ENCODE results near the gene HDAC4. TPM values are rescaled to one million over a fixed set of nuclear protein-coding genes. Genes with fewer than 3 reads are reported as not detected.

HDAC4 gene
- total and polyA plus RNA-seq, 2 experiments from 2014 or later = 8.1 to 41.8 TPM

GRCh38 chr2:239018271-239019182 is 382.3 kb downstream of the HDAC4 start:
- Mint-ChIP-seq H3K36me3 (ENCODE audit: low read depth) (no peaks in the 10 kb centered on the region), H3K4me1 (peaks cover 5% of the 10 kb centered on the region; the same call in 2 of the 3 replicates), H3K27ac (no peak overlapping the region), H3K9me3 (no peaks in the 10 kb centered on the region), H3K4me3 (no peak overlapping the region), H3K27me3 (ENCODE audit: insufficient read depth, low read depth, poor library complexity) (peaks cover 5% of the 10 kb centered on the region)
- H3K79me2 ChIP-seq (replicated peaks; ENCODE audit: insufficient read depth) = no peaks in the 10 kb centered on the region
- no peak overlapping the region for H3K27ac ChIP-seq (ENCODE audit: low read depth)
- no peak overlapping the region for H2AFZ ChIP-seq
- H4K20me1 ChIP-seq (replicated peaks; ENCODE audit: insufficient read depth) = no peaks in the 10 kb centered on the region
- H3K4me1 ChIP-seq (ENCODE audit: insufficient read depth) = no peaks in the 10 kb centered on the region
- no peak overlapping the region for H3K4me2 ChIP-seq
- no peaks in the 10 kb centered on the region for H3K27me3 ChIP-seq (ENCODE audit: insufficient read depth)
- DNase-seq (ENCODE audit: low spot score) = no peak
- H3F3A ChIP-seq (replicated peaks; ENCODE audit: low read depth) = no peaks in the 10 kb centered on the region
- no peaks in the 10 kb centered on the region for H3K36me3 ChIP-seq (ENCODE audit: insufficient read depth)
- TF ChIP-seq JUNB (IDR thresholded peaks at IDR 0.05; ENCODE audit: unreplicated experiment) (no peak), CTCF (conservative IDR thresholded peaks at IDR 0.05; ENCODE audit: low read depth in 2 of 2) (no peak), POLR2AphosphoS5 (IDR thresholded peaks at IDR 0.05; ENCODE audit: low read depth) (no peak), EZH2phosphoT487 (IDR thresholded peaks at IDR 0.05; ENCODE audit: unreplicated experiment) (no peak), ETS1 (IDR thresholded peaks at IDR 0.05) (no peak), CREB1 (CRISPR knock-in tag; IDR thresholded peaks at IDR 0.05; ENCODE audit: low read depth) (no peak)
- no peak for ATAC-seq
- H3K4me3 ChIP-seq = no peak overlapping the region
- H3K9me2 ChIP-seq (ENCODE audit: insufficient read depth) = no peaks in the 10 kb centered on the region

- H3F3A ChIP-seq (replicated peaks; ENCODE audit: low read depth) = no peaks in the 10 kb centered on the region
- no peak overlapping the region for H3K4me3 Mint-ChIP-seq
- no peak overlapping the region for H3K4me2 ChIP-seq
- H3K27me3 ChIP-seq (ENCODE audit: insufficient read depth) = no peaks in the 10 kb centered on the region
- H3K36me3 ChIP-seq (ENCODE audit: insufficient read depth) = no peaks in the 10 kb centered on the region
- DNase-seq (ENCODE audit: low spot score) (no peak), ATAC-seq (no peak)
- no peak overlapping the region for H3K27ac ChIP-seq (ENCODE audit: low read depth)
- no peak overlapping the region for H2AFZ ChIP-seq
- H3K27me3 Mint-ChIP-seq (ENCODE audit: insufficient read depth, low read depth, poor library complexity) = peaks cover 5% of the 10 kb centered on the region
- H3K4me1 Mint-ChIP-seq = peaks cover 5% of the 10 kb centered on the region; the same call in 2 of the 3 replicates
- H3K79me2 ChIP-seq (replicated peaks; ENCODE audit: insufficient read depth) = no peaks in the 10 kb centered on the region
- no peaks in the 10 kb centered on the region for H3K9me3 Mint-ChIP-seq
- H4K20me1 ChIP-seq (replicated peaks; ENCODE audit: insufficient read depth) = no peaks in the 10 kb centered on the region
- no peaks in the 10 kb centered on the region for H3K4me1 ChIP-seq (ENCODE audit: insufficient read depth)
- H3K9me2 ChIP-seq (ENCODE audit: insufficient read depth) = no peaks in the 10 kb centered on the region
- no peak overlapping the region for H3K4me3 ChIP-seq
- H3K27ac Mint-ChIP-seq = no peak overlapping the region
- H3K36me3 Mint-ChIP-seq (ENCODE audit: low read depth) = no peaks in the 10 kb centered on the region
- TF ChIP-seq EZH2 (IDR thresholded peaks at IDR 0.05; ENCODE audit: low read depth, unreplicated experiment) (no peak), EZH2phosphoT487 (IDR thresholded peaks at IDR 0.05; ENCODE audit: unreplicated experiment) (no peak), ZNF114 (CRISPR knock-in tag; IDR thresholded peaks at IDR 0.05) (no peak), CTCF (conservative IDR thresholded peaks at IDR 0.05; ENCODE audit: low read depth in 2 of 2) (no peak), ETS1 (IDR thresholded peaks at IDR 0.05) (no peak), POLR2AphosphoS5 (IDR thresholded peaks at IDR 0.05; ENCODE audit: low read depth) (no peak), STAT1 (IDR thresholded peaks at IDR 0.05; ENCODE audit: unreplicated experiment) (no peak), NANOG (IDR thresholded peaks at IDR 0.05; ENCODE audit: borderline replicate concordance) (no peak)
- TF ChIP-seq, protein P1, sequence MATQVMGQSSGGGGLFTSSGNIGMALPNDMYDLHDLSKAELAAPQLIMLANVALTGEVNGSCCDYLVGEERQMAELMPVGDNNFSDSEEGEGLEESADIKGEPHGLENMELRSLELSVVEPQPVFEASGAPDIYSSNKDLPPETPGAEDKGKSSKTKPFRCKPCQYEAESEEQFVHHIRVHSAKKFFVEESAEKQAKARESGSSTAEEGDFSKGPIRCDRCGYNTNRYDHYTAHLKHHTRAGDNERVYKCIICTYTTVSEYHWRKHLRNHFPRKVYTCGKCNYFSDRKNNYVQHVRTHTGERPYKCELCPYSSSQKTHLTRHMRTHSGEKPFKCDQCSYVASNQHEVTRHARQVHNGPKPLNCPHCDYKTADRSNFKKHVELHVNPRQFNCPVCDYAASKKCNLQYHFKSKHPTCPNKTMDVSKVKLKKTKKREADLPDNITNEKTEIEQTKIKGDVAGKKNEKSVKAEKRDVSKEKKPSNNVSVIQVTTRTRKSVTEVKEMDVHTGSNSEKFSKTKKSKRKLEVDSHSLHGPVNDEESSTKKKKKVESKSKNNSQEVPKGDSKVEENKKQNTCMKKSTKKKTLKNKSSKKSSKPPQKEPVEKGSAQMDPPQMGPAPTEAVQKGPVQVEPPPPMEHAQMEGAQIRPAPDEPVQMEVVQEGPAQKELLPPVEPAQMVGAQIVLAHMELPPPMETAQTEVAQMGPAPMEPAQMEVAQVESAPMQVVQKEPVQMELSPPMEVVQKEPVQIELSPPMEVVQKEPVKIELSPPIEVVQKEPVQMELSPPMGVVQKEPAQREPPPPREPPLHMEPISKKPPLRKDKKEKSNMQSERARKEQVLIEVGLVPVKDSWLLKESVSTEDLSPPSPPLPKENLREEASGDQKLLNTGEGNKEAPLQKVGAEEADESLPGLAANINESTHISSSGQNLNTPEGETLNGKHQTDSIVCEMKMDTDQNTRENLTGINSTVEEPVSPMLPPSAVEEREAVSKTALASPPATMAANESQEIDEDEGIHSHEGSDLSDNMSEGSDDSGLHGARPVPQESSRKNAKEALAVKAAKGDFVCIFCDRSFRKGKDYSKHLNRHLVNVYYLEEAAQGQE (IDR thresholded peaks at IDR 0.05; ENCODE audit: unreplicated experiment) = no peak
Observed at GRCh38 chr2:239017491-239018098, 383.2 kb downstream of the HDAC4 start.

Data from GM23338 (cell line).